HG02981 (cell line): ENCODE results near the gene KIF26B.

Experiments
- ATAC-seq: cut with Tn5 transposase; IDR thresholded peaks from one replicate; pipeline ENCODE4 v1.9.1; 2021; ENCODE audit warnings: mild to moderate bottlenecking, moderate library complexity; ENCODE audit not compliant: unreplicated experiment

The KIF26B gene

GRCh38 chr1:245448975-245449431 lies 294.2 kb downstream of the KIF26B start:
- no peak for ATAC-seq

- no peak for ATAC-seq
Measured at GRCh38 chr1:245453541-245453940, 298.8 kb downstream of the KIF26B start.

GRCh38 chr1:245454051-245454450 lies 299.3 kb downstream of the KIF26B start:
- ATAC-seq = no peak

GRCh38 chr1:245457562-245457961 lies 302.8 kb downstream of the KIF26B start:
- ATAC-seq = no peak

- ATAC-seq = no peak
Measured at GRCh38 chr1:245458234-245458633, 303.4 kb downstream of the KIF26B start.

- ATAC-seq = no peak
Measured at GRCh38 chr1:245458761-245459174, 304.0 kb downstream of the KIF26B start.

GRCh38 chr1:245459621-245460020 lies 304.8 kb downstream of the KIF26B start:
- ATAC-seq = no peak

- no peak for ATAC-seq
Measured at GRCh38 chr1:245461681-245462080, 306.9 kb downstream of the KIF26B start.

- ATAC-seq = no peak
Measured at GRCh38 chr1:245462161-245462560, 307.4 kb downstream of the KIF26B start.

GRCh38 chr1:245463392-245464165 lies 308.8 kb downstream of the KIF26B start:
- no peak for ATAC-seq

- ATAC-seq = no peak
Measured at GRCh38 chr1:245464290-245464689, 309.5 kb downstream of the KIF26B start.

GRCh38 chr1:245465666-245466065 lies 310.9 kb downstream of the KIF26B start:
- no peak for ATAC-seq

GRCh38 chr1:245466261-245466660 lies 311.5 kb downstream of the KIF26B start:
- no peak for ATAC-seq

GRCh38 chr1:245467804-245468203 lies 313.0 kb downstream of the KIF26B start:
- no peak for ATAC-seq

- no peak for ATAC-seq
Measured at GRCh38 chr1:245469006-245469405, 314.2 kb downstream of the KIF26B start.

GRCh38 chr1:245469734-245470133 lies 314.9 kb downstream of the KIF26B start:
- no peak for ATAC-seq

GRCh38 chr1:245475126-245475525 lies 320.3 kb downstream of the KIF26B start:
- ATAC-seq = no peak

- no peak for ATAC-seq
Measured at GRCh38 chr1:245475961-245476516, 321.3 kb downstream of the KIF26B start.

GRCh38 chr1:245477941-245478340 lies 323.2 kb downstream of the KIF26B start:
- no peak for ATAC-seq

- ATAC-seq = no peak
Measured at GRCh38 chr1:245480393-245481120, 325.8 kb downstream of the KIF26B start.

GRCh38 chr1:245481261-245481660 lies 326.5 kb downstream of the KIF26B start:
- no peak for ATAC-seq

GRCh38 chr1:245483247-245483646 lies 328.5 kb downstream of the KIF26B start:
- ATAC-seq = no peak
